Measurements from ENCODE around the gene UPP1. TPM values are rescaled to one million over a fixed set of nuclear protein-coding genes. Genes with fewer than 3 reads are reported as not detected.
"Not testable (repeated sequence)": the region's sequence is repeated elsewhere in the genome, so short reads cannot be mapped to it uniquely, and the experiment has no call there.

The UPP1 gene
- total RNA-seq, 1 donor from 2014 or later = 81.6 TPM

DNA sequence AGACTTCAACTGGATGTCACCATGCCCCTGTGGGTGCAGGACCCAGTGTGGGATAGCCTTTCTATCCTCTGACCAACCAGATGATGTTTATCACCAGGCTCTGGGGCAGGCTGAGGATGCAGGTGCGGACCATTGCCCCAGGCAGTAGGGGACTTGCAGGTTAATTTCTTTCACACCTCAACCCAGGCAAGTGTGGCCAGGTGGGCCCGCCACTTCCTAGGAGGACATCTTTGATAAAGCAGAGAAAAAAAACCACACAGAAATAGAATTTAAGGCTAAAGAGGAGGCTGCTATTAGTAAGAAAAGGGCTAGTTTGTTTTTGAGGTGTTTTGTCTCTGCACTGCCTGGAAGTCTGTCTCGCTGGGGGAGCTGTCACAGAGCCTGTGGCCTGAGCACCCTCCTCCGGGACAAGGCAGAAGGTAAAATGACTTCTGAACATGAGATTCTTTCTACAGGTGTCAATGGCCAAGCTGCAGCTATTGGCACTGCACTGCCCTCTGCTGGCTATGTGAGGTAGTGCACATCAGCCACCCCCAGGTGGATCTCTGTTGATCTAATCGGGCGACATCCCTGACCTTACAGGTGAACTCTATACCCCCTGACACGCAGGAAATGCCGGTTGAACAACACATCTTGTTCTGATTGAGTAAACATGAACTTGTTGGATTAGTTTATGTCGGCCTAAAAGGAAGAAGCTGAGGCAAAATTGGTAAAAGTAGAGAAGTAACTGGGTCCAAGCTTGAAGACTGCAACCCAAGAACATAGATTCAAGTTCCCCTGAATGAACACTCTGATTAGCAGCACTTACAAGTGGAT is 21.0 kb downstream of the UPP1 start:
- no peak for DNase-seq (ENCODE audit: extremely low read depth, low read depth, low spot score)

DNA sequence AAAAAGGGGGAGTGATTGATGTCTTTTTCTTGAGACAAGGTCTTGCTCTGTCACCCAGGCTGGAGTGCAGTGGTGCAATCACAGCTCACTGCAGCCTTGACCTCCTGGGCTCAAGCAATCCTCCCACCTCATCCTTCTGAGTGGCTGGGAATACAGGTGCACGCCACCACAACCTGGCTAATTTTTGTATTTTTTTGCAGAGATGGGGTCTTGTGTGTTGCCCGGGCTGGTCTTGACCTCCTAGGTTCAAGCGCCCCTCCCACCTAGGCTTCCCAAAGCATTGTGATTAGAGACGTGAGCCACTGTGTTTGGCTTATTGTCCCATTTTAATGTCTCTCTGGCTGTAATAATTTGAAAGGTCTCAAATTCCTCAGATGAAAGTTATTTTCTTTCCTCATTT is 21.8 kb downstream of the UPP1 start:
- no peak for DNase-seq (ENCODE audit: extremely low read depth, low read depth, low spot score)

DNA sequence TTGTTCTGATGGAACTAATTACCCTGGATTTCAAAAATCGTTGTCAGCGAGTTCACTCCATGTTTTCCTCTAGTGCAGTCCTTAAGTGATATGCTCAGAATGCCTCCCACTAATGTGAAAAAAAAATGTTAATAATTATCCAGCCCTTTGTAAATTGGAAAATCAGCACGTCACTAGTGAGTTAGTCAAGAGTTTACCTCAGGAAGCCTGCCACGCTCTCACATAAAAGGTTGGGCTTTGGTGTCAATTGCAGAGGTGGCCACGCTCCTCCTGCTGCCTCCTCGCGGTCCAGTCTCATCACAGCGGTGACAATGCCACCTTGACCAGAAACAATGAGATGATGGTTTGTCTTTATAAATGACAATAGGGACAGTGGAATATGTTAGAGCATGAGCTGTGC is 22.5 kb downstream of the UPP1 start:
- DNase-seq (ENCODE audit: extremely low read depth, low read depth, low spot score) = no peak

DNA sequence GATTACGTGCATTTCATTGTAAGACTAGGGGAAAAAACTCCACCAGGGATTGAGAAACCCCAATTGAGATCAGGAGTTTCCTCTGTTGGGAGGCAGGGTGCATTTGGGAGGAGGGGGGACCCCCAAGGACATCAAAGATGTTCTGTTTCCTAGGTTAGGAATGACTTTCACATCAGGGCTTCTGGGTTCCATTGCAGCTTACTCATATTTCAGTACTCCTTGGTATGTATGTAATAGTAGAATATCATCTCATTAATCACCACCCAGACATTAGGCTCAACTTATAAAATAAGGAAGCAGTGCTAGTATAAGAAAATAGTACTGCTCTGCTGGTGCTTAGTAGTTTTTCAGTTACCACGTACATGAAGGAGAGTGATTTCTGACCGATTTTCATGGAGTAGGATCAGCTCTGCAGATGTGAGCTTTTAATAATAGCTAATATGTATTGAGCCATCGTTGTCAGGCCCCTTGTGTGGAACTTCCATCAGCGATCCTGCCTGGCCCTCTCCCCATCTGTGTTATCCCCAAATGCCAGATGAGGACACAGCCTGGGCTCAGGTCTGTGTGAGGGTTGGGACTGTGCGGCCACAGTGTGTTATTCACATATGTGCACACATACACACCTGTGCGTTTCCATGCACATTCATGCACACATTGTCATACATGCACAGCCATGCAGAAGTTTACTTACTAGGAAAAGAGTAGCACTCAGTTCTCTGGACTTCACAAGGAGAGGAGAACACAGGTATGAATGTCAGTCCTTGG is 23.5 kb downstream of the UPP1 start:
- DNase-seq (ENCODE audit: extremely low read depth, low read depth, low spot score) = no peak

DNA sequence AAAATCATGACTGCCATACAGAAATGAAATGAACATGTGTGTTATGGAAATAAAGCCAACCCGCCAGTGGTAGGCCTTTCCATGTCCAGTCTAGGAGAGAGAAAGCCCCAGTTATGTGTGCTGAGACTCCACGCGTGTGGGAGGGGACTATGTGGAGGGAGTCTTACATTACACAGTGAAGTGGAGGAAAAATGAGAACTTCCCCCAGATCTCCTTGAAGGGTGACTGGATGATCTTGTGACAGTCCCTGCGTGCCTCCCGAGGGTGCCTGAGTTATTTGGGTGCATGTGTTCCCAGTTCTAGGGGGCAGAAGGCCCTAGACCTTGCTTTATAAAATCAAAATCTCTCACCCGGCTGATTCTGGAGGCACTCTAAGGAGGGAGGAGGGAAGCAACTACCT is 24.2 kb downstream of the UPP1 start:
- DNase-seq (ENCODE audit: extremely low read depth, low read depth, low spot score) = no peak

DNA sequence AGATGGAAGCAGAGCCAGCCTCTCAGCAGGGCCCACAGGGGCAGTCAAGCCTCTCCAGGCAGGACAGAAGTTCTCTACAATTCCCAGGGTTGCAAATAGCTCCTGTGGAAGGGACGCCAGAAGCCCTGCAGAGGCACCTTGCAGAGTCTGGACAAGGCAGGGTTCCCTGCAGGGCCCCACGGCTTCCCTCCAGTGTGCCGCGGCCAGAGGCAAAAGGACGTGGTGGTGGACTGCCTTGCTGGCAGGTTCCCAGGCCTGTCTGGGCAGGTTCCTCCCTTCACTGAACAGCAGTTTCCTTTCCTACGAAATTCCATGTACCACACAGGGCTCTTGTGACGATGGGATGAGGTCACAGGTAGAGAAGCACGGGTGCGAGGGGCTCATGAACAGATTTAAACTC is 25.1 kb downstream of the UPP1 start:
- no peak for DNase-seq (ENCODE audit: extremely low read depth, low read depth, low spot score)

DNA sequence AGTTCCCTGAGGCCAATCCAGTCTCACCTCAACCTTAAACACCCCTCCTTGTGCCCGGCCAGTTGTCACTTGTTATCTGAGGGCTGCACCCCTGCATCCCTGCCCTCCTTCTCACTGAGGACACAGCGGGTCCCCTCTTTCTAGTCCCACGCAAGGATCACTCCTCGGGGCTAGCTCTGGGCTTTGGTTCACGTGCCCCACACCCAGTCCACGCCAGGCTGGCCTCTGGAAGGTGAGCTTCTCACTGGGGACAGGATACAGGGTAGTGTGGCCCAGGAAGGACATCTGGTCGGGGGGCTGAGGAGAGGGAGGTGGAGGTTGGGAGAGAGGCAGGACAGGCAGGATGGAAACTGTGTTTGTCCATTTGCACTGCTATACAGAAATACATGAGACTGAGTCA is 25.5 kb downstream of the UPP1 start:
- no peak for DNase-seq (ENCODE audit: extremely low read depth, low read depth, low spot score)

DNA sequence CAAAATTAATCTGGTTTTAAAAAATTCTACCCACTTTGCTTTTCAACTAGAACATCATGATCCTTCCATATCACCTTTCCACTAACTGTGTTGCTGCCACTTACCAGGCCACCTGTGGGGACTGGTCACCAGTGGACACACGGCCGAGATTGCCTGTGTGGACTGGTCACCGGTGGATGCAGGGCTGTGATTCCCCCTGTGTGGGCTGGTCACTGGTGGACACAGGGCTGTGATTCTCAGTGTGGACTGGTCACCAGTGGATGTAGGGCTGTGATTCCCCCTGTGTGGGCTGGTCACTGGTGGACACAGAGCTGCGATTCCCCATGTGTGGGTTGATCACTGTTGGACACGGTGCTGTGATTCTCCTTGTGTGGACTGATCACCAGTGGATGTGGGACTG is 27.0 kb downstream of the UPP1 start:
- no peak for DNase-seq (ENCODE audit: extremely low read depth, low read depth, low spot score)

DNA sequence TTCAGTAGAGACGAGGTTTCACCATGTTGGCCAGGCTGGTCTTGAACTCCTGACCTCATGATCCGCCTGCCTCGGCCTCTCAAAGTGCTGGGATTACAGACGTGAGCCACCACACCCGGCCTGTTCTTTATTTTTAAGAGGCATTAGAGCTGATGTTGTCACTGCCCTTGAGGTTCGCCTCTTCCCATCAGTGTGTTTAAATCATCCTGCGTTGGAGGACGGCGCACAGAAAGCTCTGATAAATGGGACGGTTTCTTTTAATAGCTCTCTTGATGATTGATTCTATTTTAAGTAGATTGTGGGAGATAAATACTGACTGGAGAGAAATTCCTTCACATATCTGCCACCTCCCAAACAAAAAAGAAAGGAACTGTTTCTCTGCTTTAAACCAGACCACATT is 29.0 kb downstream of the UPP1 start:
- DNase-seq (ENCODE audit: extremely low read depth, low read depth, low spot score) = no peak

DNA sequence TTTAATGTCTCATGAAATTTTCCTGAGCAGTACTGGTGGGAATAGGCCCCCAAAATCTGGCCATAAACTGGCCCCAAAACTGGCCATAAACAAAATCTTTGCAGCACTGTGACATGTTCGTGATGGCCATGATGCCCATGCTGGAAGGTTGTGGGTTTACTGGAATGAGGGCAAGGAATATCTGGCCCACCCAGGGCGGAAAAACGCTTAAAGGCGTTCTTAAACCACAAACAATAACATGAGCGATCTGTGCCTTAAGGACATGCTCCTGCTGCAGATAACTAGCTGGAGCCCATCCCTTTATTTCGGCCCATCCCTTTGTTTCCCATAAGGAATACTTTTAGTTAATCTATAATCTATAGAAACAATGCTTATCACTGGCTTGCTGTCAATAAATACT is 31.5 kb downstream of the UPP1 start:
- not testable (repeated sequence) for DNase-seq (ENCODE audit: extremely low read depth, low read depth, low spot score)

DNA sequence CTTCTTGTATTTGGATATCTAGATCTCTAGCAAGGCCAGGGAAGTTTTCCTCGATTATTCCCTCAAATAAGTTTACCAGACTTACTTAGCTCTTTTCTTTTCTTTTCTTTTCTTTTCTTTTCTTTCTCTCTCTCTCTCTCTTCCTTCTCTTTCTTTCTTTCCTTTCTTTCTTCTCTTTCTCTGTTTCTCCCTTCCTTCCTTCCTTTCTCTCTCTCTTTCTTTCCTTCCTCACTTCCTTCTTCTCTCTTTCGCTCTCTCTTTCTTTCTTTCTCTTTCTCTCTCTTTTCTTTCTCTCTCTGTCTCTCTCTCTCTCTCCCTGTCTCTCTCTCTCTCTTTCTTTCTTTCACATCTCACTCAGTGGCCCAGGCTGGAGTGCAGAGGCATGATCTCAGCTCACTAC is 37.0 kb downstream of the UPP1 start:
- DNase-seq (ENCODE audit: extremely low read depth, low read depth, low spot score) = no peak

DNA sequence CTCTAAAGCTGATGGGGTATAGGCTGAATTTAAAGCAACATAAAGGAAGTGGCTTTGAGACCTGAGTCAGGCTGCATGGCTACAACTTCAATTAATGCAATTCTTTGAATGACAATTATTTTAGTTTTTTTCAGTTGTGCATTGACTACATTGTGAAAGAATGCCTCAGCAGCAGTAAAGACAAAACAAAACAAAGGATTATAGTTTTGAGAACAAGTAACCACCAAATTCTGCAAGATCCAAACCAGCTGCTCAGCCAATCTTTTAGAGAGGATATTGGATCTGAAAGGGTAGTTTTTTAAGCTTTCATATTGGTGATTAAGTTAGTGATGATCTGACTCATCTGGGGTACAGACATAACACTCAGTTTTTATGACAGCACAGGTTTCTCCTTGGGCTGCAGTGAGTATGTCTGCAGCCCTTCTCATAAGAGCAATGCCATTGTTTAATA is 41.6 kb downstream of the UPP1 start:
- no peak for DNase-seq (ENCODE audit: extremely low read depth, low read depth, low spot score)

DNA sequence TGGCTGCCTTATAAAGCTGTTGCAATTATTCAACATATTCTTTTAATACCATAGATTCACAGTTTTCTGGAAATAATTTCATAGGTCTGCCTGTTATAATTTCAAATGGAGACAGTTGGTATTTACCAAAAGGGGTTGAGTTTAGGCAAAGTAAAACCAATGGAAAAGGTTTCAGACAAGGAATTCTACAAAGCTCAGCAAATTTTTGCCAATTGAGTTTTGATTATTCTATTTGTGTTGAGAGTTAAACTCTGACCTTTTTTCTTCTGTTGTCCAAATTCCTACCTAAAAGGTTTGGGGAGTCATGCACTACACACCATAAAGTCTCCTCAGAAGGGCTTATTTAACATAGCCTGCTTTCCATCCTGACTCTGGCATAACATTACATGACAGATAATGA is 43.7 kb downstream of the UPP1 start:
- DNase-seq (ENCODE audit: extremely low read depth, low read depth, low spot score) = no peak

DNA sequence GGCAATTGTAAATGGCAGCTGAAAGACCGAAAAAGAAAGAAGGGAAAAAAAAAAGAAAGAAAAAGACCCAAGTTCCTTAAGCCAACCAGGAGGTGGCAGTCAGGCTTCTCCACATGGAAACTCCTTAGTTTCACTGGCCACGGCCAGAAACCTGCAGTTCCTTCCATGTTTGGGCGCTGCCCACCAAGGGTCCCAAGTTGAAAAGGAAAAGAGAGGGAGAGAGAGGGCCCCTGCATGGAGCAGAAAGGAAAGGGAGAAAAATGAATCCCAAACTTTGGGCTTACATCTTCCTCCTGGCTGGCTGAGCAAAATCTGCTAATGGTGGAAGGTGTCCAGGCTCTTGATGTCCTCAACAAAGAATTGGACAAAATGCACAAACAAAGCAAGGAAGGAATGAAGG is 50.4 kb downstream of the UPP1 start:
- no peak for DNase-seq (ENCODE audit: extremely low read depth, low read depth, low spot score)

DNA sequence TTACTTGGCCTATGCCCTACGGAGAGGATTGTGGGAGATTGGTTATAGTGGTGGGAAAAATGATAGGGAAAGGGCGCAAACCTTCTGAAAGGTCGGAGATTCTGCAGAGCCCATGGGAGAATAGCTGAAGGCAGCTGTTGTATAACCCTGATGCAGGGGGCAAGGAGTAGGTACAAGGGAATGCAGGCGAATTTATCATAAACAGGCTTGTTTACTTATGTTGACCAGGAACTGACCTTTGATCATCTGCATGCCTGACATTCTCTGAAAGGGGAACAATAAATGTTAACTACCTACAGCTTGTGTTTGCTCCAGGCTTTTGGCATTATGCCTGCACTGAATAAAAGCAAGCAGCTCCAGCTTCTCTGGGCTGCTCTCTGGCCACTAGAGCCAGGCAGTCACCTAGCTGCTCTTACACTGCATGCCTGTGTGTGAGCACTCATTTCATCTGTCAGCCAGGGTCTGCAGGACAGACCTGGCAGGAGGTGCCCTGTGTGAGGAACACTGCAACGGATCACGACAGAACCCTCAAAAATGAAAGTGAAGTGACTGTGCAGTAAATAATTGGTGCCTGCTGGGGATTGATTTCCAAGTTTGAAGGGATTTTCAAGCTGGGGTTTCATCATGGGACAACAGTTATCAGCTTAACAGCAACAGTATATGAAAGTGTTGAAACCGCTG is 51.1 kb downstream of the UPP1 start:
- DNase-seq (ENCODE audit: extremely low read depth, low read depth, low spot score) = peak; percentile 51

DNA sequence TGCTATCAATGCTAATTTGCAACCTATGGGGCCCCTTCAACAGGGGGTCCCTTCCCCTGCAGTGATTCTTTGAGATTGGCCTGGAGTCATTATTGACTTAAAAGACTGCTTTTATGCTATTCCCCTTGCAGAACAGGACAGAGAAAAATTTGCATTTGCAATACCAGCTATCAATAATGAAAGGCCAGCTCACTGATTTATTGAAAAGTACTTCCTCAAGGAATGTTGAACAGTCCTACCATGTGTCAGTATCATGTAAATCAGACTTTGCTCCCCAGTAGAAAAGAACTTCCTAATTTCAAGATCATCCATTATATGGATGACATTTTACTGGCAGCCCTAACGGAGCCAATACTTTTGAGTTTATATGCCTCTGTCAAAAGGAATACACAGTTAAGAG is 52.5 kb downstream of the UPP1 start:
- no peak for DNase-seq (ENCODE audit: extremely low read depth, low read depth, low spot score)

DNA sequence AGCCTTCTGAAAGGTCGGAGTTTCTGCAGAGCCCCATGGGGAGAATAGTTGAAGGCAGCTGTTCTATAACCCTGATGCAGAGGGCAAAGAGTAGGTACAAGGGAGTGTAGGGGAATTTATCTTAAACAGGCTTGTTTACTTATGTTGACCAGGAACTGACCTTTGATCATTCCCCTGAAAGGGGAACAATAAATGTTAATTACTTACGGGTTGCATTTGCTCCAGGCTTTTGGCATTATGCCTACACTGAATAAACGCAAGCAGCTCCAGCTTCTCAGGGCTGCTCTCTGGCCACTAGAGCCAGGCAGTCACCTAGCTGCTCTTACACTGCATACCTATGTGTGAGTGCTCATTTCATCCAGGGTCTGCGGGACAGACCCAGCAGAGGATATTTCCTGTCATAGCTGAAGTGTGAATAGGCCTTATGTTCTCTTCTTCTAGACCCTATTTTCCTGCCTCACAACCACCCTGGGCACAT is 55.3 kb downstream of the UPP1 start:
- DNase-seq (ENCODE audit: extremely low read depth, low read depth, low spot score) = no peak

DNA sequence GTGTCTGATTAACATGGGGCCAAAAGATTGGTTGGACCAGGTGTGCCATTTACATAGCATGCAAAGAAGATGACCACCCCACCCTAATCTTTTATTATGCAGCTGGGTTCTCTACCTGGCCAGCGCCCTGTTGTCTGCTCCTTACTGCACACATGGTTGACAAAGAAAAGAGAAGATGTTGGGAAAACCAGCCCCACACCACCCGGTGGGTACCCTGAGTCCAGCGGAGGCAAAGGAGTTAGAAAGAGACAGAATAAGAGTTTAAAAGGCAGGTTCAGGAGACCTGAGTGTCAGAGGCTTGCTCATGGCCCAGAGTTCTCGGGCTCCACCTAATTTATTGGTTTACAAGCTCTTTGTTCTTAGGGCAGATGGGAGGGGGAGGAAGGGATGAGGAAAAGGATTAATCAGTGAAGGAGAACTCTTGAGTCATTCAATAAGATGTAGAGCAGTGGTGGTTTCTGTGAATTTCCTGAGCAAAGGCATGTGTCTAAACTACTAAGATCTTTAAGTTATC is 58.1 kb downstream of the UPP1 start:
- no peak for DNase-seq (ENCODE audit: extremely low read depth, low read depth, low spot score)

DNA sequence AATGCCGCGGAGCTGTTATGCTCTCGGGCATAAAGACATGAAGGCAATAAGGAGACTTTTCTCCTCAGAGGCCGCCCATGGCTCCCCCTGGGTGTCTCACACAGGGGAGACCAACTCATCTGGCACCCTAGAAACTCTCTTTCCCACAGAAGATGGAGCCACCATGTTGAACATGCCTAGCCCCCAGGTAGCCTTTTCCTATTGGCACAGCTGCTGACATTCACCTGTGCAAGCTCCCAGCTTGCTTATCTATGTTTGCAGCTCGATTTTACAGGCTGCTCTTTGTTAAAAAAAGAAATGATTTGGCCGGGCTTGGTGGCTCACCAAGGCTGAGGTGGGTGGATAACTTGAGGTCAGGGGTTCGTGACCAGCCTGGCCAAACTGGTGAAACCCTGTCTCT is 58.6 kb downstream of the UPP1 start:
- DNase-seq (ENCODE audit: extremely low read depth, low read depth, low spot score) = not testable (repeated sequence)

DNA sequence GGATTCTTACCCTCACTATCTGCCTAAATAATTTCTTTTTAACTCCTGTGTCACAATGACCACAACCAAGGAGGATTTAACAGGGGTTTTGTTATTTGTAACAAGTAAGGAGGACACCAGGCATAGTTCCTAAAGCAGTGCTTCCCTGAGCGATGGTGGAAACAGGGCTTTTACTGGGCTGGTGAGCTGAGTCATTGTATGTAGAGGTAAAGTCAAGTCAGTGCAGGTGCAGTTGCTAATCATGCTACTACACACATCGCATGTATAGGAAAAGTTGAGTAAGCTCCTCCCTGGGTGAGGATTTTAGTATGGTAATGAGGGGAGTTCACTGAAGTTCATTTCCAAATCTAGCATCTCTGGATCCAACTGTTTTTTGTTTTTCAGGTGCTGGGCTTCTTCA is 59.2 kb downstream of the UPP1 start:
- no peak for DNase-seq (ENCODE audit: extremely low read depth, low read depth, low spot score)

DNA sequence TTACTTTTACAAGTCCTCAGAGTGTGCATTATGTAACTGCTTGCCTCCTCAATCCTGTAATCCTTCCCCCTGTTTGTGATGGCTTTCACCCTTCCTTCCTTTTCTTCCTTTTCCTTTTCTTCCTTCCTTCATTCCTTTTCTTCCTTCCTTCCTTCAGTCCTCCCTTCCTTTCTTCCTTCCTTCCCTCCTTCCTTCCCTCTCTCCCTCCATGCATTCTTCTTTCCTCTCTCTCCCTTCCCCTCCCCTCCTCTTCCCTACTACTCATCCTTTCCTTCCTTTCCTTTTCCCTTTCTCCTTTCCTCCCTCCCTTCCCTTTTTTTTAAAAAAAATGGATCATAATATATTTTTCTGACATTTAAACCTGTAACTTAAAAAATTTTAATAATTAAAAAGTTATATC is 60.0 kb downstream of the UPP1 start:
- DNase-seq (ENCODE audit: extremely low read depth, low read depth, low spot score) = no peak
